Limb (tissue), 2 donors: Measurements from ENCODE around the gene FBN2.
"Not testable (repeated sequence)": the region's sequence is repeated elsewhere in the genome, so short reads cannot be mapped to it uniquely, and the experiment has no call there.

Source experiments
- DNase-seq, 2 donors: peaks; one replicate each; pipeline ENCODE4 v3.0.0-alpha.2; 2016; ENCODE audit errors: extremely low spot score in 2 of 2

FBN2 gene

GRCh38 chr5:128366147-128366546 lies 171.9 kb downstream of the FBN2 start:
- DNase-seq = no peak

- DNase-seq = no peak
Measured at GRCh38 chr5:128362370-128362769, 175.7 kb downstream of the FBN2 start.

GRCh38 chr5:128358826-128359225 lies 179.2 kb downstream of the FBN2 start:
- DNase-seq = peak in 1 of 2 donors; percentile 85

- DNase-seq = no peak
Measured at GRCh38 chr5:128357226-128357625, 180.8 kb downstream of the FBN2 start.

- no peak for DNase-seq
Measured at GRCh38 chr5:128355961-128356360, 182.1 kb downstream of the FBN2 start.

- no peak for DNase-seq
Measured at GRCh38 chr5:128353441-128354107, 184.5 kb downstream of the FBN2 start.

- no peak for DNase-seq
Measured at GRCh38 chr5:128350705-128351104, 187.3 kb downstream of the FBN2 start.

- DNase-seq = no peak
Measured at GRCh38 chr5:128349044-128349858, 188.8 kb downstream of the FBN2 start.

- DNase-seq = no peak
Measured at GRCh38 chr5:128346038-128346437, 192.0 kb downstream of the FBN2 start.

- DNase-seq = no peak
Measured at GRCh38 chr5:128345247-128345646, 192.8 kb downstream of the FBN2 start.

- no peak for DNase-seq
Measured at GRCh38 chr5:128343168-128343567, 194.9 kb downstream of the FBN2 start.

- no peak for DNase-seq
Measured at GRCh38 chr5:128341056-128341455, 197.0 kb downstream of the FBN2 start.

- no peak for DNase-seq
Measured at GRCh38 chr5:128340648-128341047, 197.4 kb downstream of the FBN2 start.

GRCh38 chr5:128339585-128339984 lies 198.5 kb downstream of the FBN2 start:
- DNase-seq = no peak

GRCh38 chr5:128338649-128339048 lies 199.4 kb downstream of the FBN2 start:
- no peak for DNase-seq

- DNase-seq = no peak
Measured at GRCh38 chr5:128335339-128335738, 202.7 kb downstream of the FBN2 start.

- no peak for DNase-seq
Measured at GRCh38 chr5:128334010-128334716, 203.9 kb downstream of the FBN2 start.

GRCh38 chr5:128331261-128331660 lies 206.8 kb downstream of the FBN2 start:
- DNase-seq = no peak

- DNase-seq = peak in 1 of 2 donors; percentile 28
Measured at GRCh38 chr5:128329386-128329939, 208.6 kb downstream of the FBN2 start.

GRCh38 chr5:128328446-128328845 lies 209.6 kb downstream of the FBN2 start:
- DNase-seq = peak in 1 of 2 donors; percentile 75

GRCh38 chr5:128328007-128328406 lies 210.0 kb downstream of the FBN2 start:
- DNase-seq = no peak

- DNase-seq = not testable (repeated sequence)
Measured at GRCh38 chr5:128321418-128321817, 216.6 kb downstream of the FBN2 start.
